ENCODE results near the gene CDC27. TPM values are rescaled to one million over a fixed set of nuclear protein-coding genes. Genes with fewer than 3 reads are reported as not detected.
A peak's percentile ranks its signal among the peaks of the same experiment; 100 is the strongest.

The CDC27 gene
- total RNA-seq, 1 experiment from 2014 or later, result 92.6 TPM

DNA sequence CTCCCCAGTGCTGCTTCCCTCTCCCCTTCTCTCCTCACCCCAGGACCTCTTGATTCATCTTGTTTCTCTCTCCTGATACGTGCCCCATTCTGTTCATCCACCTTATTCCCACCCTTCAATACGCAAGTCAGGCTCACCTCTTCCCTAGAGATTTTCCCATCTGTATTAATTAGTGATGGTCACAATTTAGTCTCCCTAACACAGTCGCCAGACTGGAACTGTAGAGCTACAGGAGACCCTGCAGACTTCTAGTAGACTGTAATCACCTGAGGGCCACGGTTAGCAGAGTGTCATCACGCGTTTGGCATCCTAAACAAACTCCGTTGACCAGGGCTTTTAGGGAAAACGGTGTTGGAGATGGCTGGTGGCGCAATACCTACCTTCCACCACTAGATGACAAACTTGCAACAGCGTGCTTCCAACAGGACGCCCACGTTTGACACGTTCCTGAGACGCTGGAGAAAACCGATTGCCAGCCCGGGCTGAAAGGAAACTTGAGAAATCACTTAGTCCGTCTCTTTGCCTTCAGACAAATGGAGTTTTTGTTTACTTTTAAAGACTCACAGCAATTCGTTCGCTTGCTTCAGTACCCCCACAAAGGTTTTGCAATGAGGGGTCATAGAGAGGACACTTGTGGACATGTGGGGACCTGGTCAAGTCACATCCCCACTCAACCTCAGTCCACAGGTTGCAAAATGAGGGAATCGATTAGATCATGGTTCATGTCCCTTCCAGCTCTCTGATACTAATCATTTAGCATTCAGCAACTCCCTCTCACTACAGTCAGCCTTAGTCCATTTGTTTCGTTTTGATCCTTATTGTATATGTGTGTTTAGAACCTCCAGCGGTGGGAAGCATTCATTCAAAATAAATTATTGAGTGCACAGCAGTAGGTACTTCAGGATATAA lies 40.7 kb upstream of the CDC27 start:
- H3K4me1 ChIP-seq, result peaks cover 4% of the 10 kb centered on the region; the same call in 1 of the 2 replicates
- ChIA-PET CTCF (interaction anchor here (2.5 kb wide), 1 partner anchor 85 kb away, joined by 10 read pairs; no protein-coding TSS in a partner anchor), POLR2A (no interaction called here)
- H3K9me3 ChIP-seq, result no peaks in the 10 kb centered on the region
- DNase-seq, result peak; percentile 85 to 86
- Mint-ChIP-seq H3K27me3 (ENCODE audit: insufficient read depth, unreplicated experiment) (peaks cover 4% of the 10 kb centered on the region), H3K9me3 (ENCODE audit: unreplicated experiment) (peaks cover under 1% of the 10 kb centered on the region), H3K27ac (ENCODE audit: unreplicated experiment) (peak overlapping the region; percentile 2), H3K4me1 (ENCODE audit: low read depth, unreplicated experiment) (peaks cover 16% of the 10 kb centered on the region), H3K4me3 (ENCODE audit: unreplicated experiment) (peak overlapping the region; percentile 63), H3K36me3 (ENCODE audit: insufficient read depth, unreplicated experiment) (no peaks in the 10 kb centered on the region)
- H3K4me3 ChIP-seq (ENCODE audit: low read depth, low read length), result peak overlapping the region; percentile 8
- no peaks in the 10 kb centered on the region for H3K27me3 ChIP-seq (replicated peaks; ENCODE audit: control insufficient read depth, insufficient read depth, low read length)
- BruUV-seq (replicated peaks), result no TSS peak
- intact Hi-C loops (cut with micrococcal nuclease; ENCODE audit: unreplicated experiment), result loop anchor here (1.0 kb wide), 1 partner anchor 86 kb away; no protein-coding TSS in a partner anchor
- no peaks in the 10 kb centered on the region for H3K36me3 ChIP-seq (ENCODE audit: control insufficient read depth, insufficient read depth, low read length)
- TF ChIP-seq, protein P1, sequence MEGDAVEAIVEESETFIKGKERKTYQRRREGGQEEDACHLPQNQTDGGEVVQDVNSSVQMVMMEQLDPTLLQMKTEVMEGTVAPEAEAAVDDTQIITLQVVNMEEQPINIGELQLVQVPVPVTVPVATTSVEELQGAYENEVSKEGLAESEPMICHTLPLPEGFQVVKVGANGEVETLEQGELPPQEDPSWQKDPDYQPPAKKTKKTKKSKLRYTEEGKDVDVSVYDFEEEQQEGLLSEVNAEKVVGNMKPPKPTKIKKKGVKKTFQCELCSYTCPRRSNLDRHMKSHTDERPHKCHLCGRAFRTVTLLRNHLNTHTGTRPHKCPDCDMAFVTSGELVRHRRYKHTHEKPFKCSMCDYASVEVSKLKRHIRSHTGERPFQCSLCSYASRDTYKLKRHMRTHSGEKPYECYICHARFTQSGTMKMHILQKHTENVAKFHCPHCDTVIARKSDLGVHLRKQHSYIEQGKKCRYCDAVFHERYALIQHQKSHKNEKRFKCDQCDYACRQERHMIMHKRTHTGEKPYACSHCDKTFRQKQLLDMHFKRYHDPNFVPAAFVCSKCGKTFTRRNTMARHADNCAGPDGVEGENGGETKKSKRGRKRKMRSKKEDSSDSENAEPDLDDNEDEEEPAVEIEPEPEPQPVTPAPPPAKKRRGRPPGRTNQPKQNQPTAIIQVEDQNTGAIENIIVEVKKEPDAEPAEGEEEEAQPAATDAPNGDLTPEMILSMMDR (IDR thresholded peaks at IDR 0.05; ENCODE audit: insufficient read depth in 1 of 2, low read depth in 1 of 2, low read length in 1 of 2, severe bottlenecking in 1 of 2, unreplicated experiment in 1 of 2), result peak; percentile 95 to 98

DNA sequence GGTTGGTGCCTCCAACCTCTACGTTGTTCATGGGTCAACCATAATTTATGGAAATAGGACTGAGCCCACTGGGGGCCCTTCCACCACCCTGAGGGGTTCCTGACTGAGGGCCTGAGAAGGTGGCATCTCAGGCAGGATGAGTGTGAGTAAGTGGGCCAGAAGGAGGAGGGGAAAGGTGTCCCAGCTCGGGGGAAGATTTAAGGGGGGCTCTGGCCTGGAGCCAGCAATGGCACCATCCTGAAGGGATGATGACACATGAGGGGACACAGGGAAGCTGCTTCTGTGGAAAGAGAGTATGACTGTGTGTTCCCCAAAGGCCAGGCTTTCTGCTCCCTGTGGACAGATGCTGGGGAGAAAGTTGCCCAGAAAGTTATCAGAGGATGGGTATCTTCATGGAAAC lies 38.8 kb upstream of the CDC27 start:
- POLR2A ChIA-PET, result no interaction called here
- peaks cover 4% of the 10 kb centered on the region; the same call in 1 of the 2 replicates for H3K4me1 ChIP-seq
- Mint-ChIP-seq H3K9me3 (ENCODE audit: unreplicated experiment) (peaks cover 18% of the 10 kb centered on the region), H3K4me3 (ENCODE audit: unreplicated experiment) (no peak overlapping the region), H3K27ac (ENCODE audit: unreplicated experiment) (no peak overlapping the region), H3K27me3 (ENCODE audit: insufficient read depth, unreplicated experiment) (peaks cover 4% of the 10 kb centered on the region), H3K36me3 (ENCODE audit: insufficient read depth, unreplicated experiment) (no peaks in the 10 kb centered on the region), H3K4me1 (ENCODE audit: low read depth, unreplicated experiment) (peaks cover 16% of the 10 kb centered on the region)
- H3K9me3 ChIP-seq, result 0 out of 2 replicates have a peak, but pooled peaks cover 5% of the 10 kb centered on the region
- H3K36me3 ChIP-seq (ENCODE audit: control insufficient read depth, insufficient read depth, low read length), result no peaks in the 10 kb centered on the region
- H3K4me3 ChIP-seq (ENCODE audit: low read depth, low read length), result no peak overlapping the region
- H3K27me3 ChIP-seq (replicated peaks; ENCODE audit: control insufficient read depth, insufficient read depth, low read length), result no peaks in the 10 kb centered on the region
- TF ChIP-seq, protein P1 (IDR thresholded peaks at IDR 0.05; ENCODE audit: insufficient read depth in 1 of 2, low read depth in 1 of 2, low read length in 1 of 2, severe bottlenecking in 1 of 2, unreplicated experiment in 1 of 2), result no peak
- no peak for DNase-seq
- no TSS peak for BruUV-seq (replicated peaks)
- intact Hi-C loops (cut with micrococcal nuclease; ENCODE audit: unreplicated experiment), result no loop called here
- CTCF ChIA-PET, result interaction anchor here (1.0 kb wide), 1 partner anchor 18 kb away, joined by 3 read pairs; no protein-coding TSS in a partner anchor

DNA sequence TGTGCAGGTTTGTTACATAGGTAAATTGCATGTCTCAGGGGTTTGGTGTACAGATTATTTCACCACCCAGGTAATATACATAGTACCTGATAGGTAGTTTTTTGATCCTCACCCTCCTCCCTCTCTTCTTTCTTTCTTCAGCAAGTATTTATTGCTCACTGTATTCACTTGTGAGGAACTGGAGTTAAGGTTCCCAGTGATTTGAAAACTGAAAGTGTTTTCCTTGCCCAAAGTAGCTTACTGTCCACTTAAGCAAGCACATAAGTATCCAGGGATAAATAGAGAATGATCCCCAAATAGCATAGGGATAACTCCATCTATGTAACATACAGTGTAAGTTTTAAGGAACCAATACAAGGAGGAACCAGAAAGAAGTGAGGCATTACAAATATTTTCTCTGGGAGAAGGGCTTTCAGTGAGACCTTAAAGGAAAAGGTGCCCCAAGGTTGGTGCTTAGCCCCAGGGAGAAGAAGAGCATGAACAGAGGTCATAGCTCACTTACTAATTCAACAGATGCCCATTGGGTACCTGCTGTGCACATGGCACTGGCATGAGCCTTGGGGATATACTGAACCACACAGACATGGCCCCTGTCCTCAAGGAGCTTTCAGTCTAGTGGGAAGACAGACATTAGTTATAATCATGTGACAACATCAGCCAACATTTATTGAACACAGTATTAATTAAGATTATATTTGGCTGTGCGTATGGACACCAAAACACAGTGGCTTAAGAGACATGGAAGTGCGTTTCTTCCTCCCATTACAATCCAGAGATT lies 37.0 kb upstream of the CDC27 start:
- no TSS peak for BruUV-seq (replicated peaks)
- intact Hi-C loops (cut with micrococcal nuclease; ENCODE audit: unreplicated experiment), result no loop called here
- POLR2A ChIA-PET, result no interaction called here
- H3K4me1 Mint-ChIP-seq (ENCODE audit: low read depth, unreplicated experiment), result peaks cover 16% of the 10 kb centered on the region
- no peak overlapping the region for H3K4me3 Mint-ChIP-seq (ENCODE audit: unreplicated experiment)
- peaks cover 4% of the 10 kb centered on the region; the same call in 1 of the 2 replicates for H3K4me1 ChIP-seq
- H3K27me3 Mint-ChIP-seq (ENCODE audit: insufficient read depth, unreplicated experiment), result peaks cover 4% of the 10 kb centered on the region
- no peaks in the 10 kb centered on the region for H3K36me3 ChIP-seq (ENCODE audit: control insufficient read depth, insufficient read depth, low read length)
- H3K36me3 Mint-ChIP-seq (ENCODE audit: insufficient read depth, unreplicated experiment), result no peaks in the 10 kb centered on the region
- no peak overlapping the region for H3K4me3 ChIP-seq (ENCODE audit: low read depth, low read length)
- H3K27me3 ChIP-seq (replicated peaks; ENCODE audit: control insufficient read depth, insufficient read depth, low read length), result no peaks in the 10 kb centered on the region
- no peak overlapping the region for H3K27ac Mint-ChIP-seq (ENCODE audit: unreplicated experiment)
- peaks cover 18% of the 10 kb centered on the region for H3K9me3 Mint-ChIP-seq (ENCODE audit: unreplicated experiment)
- TF ChIP-seq, protein P1 (IDR thresholded peaks at IDR 0.05; ENCODE audit: insufficient read depth in 1 of 2, low read depth in 1 of 2, low read length in 1 of 2, severe bottlenecking in 1 of 2, unreplicated experiment in 1 of 2), result no peak
- CTCF ChIA-PET, result no interaction called here
- no peak for DNase-seq
- H3K9me3 ChIP-seq, result 0 out of 2 replicates have a peak, but pooled peaks cover 5% of the 10 kb centered on the region

Data from Caco-2 (cell line).